HuH-7 (cell line): ENCODE measurements around the gene LLGL2.
A peak's percentile ranks its signal among the peaks of the same experiment; 100 is the strongest.
"Not testable (repeated sequence)": the region's sequence is repeated elsewhere in the genome, so short reads cannot be mapped to it uniquely, and the experiment has no call there.

Experiments used
- DNase-seq: peaks from one replicate; pipeline ENCODE4 v3.0.0; 2011; ENCODE audit warnings: low spot score

Gene LLGL2

DNA sequence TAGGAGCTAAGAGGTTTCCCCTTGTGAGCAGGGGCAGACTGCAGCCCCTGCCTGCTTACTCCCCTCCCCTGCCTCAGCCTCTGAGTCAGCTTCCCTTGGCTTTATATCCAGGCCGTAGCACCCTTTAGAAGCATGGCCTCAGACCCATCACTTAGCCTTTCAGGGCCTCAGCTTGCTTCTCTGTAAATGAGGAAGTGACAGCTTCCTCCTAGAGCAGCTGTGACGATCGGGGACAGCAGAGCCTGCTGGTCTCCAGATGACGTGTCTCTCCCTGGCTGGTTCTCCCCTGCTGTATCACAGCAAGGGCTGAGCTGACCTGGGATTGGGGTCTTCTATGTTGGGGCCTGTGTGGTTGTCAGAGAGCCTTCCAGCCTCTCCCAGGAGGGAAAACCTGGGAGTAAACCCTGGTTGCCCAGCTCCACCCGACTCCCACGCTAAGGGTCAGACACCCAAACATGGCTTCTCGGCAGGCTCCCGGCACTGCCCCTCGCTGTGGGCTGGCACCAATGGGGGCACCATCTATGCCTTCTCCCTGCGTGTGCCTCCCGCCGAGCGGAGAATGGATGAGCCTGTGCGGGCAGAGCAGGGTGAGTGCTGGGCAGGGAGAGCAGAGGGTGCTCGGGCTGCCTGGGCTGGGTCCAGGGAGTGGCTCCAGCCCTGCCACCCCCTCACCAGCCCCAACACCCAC is 45.8 kb downstream of the LLGL2 start:
- DNase-seq, result no peak

DNA sequence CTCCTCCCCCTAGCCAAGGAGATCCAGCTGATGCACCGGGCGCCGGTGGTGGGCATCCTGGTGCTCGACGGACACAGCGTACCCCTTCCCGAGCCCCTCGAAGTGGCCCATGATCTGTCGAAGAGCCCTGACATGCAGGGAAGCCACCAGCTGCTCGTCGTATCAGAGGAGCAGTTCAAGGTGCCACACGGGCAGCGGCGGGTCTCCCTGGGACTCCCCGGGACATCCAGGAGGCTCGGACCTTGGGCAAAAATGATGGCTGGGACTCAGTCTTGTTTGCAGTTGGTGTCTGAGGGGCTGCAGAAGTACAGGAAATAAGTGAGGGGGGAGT is 46.4 kb downstream of the LLGL2 start:
- no peak for DNase-seq

DNA sequence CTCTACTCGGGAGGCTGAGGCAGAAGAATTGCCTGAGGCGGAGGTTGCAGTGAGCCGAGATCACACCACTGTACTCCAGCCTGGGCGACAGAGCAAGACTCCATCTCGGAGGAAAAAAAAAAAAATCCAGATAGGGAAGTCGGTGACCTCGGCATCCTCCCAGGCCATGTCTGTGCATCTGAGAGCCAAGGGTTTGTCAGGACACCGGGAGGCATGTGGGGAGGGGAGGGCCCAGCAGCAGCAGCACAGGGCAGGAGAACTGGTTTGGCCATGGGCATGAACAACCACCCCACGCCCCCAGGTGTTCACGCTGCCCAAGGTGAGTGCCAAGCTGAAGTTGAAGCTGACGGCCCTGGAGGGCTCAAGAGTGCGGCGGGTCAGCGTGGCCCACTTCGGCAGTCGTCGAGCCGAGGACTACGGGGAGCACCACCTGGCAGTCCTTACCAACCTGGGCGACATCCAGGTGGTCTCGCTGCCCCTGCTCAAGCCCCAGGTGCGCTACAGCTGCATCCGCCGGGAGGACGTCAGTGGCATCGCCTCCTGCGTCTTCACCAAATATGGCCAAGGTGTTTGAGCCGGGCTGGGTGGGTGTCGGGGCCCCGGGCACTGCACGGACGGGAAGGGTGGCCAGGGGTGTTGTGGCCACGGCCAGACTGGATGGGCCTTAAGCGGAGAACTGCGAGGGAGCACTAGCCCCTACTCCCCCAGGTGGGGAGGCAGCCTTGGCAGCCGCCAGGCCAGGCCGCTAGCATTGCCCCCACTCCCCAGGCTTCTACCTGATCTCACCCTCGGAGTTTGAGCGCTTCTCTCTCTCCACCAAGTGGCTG is 47.4 kb downstream of the LLGL2 start:
- no peak for DNase-seq

DNA sequence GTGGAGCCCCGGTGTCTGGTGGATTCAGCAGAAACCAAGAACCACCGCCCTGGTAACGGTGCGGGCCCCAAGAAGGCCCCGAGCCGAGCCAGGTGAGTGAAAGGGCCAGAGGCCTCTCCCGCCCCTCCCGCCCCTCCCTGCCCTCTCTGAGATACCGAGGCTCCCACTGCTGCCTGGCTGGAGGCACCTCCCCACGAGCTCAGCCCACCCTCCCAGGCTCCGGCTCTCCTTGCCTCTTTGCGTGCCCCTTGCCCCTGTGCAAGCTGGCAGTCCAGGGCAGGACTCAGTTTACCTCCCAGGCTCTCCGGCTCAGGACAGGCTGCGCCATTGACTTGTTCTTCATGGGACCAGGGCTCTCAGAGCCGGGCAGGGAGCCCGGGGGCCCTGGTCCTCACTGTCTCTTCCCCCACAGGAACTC is 48.1 kb downstream of the LLGL2 start:
- no peak for DNase-seq

DNA sequence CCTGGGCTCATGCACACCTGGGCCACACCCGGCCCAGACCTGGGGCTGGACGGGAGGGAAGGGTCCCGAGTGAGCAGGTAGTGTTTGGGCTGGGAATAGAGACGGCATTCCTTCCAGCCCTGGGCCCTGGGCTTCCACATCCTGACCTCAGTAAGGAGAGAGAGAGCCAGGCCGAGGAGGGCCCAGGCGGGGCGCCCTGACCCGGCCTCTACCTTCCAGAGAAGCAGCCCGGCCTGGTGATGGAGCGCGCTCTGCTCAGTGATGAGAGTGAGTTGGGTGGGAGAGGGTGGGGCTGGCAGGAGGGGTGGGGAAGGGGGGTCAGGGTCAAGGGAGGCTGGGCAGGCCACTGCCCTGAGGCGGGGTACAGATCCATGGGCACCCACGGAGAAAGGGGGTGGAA is 48.5 kb downstream of the LLGL2 start:
- no peak for DNase-seq

DNA sequence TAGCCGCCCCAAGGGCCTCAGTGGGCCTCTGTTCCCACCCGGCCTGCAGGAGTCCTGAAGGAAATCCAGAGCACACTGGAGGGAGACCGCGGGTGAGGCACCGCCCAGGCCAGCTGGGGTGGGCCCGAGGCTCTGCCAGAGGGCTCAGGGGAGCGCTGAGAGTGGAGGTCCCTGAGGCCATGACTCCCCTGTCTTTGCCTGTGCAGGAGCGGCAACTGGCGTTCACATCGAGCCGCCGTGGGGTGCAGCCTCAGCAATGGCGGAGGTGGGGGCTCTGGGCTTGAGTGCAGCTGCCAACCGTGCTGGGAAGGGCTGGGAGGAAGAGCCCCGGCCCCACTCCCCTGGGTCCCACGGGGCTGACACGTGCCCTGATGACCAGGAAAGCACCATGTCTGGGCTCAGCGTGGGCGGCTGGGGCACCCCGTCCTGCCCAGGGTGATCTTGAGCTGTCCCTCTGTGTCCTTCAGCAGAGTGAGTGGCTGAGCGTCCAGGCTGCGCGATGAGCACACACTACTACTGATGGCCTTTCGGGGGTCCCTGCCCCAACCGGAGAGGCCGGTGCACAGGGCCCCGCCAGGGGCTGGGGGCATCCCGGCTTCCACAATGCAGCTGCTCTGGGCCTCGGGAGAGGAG is 49.0 kb downstream of the LLGL2 start:
- no peak for DNase-seq

DNA sequence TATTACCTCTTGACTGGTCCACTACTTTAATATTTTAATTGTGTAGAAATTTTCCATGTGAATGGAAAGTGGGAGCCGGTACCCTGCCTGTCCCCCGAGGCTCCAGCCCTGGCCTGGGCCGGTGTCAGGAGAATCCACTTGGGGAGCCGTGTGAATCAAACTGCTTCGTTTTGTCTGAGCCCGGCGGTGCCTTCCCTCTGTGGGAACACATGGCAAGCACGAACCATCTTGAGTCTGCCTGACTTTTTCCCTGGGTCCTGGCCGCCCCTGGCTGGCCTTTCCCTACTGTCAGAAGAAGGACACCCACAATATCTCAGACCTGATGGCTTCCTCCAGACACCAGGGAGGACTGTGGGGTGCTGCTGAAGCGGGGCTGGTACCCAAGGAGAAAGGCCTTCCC is 49.7 kb downstream of the LLGL2 start:
- no peak for DNase-seq

DNA sequence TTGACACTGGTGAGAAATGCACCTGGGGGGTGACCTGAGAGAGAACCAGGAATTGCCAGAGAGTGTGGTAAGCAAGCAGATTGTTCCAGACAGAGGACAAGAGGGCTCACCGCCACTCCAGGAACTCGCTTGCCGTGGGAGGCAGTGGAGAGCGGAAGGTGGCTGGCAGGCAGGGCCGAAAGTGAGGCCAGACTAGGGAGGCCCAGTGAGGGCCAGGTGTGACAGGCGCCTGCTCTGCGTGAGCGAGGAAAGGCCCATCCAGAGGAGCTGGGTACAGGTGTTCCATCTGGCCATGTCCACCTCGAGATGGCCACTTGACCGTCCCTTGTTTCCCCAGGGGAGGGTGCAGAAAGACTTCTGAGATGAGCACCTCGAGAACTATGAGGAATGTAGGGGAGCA is 50.2 kb downstream of the LLGL2 start:
- DNase-seq, result no peak

DNA sequence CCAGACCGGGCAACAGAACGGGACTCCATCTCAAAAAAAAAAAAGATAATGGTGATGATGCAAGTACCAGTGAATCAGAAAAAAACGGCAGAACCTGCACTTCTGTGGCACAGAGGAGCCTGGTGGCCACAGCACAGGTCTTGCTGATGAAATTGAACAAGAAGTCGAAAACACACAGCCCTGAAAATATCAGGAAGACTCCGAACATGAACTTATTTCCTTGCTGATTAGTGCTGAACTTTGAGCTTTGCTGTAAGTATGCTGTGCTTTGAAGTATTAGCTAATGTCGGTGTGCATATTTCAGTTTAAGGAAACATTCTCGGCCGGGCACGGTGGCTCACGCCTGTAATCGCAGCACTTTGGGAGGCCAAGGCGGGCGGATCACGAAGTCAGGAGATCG is 51.2 kb downstream of the LLGL2 start:
- DNase-seq, result peak; percentile 46

DNA sequence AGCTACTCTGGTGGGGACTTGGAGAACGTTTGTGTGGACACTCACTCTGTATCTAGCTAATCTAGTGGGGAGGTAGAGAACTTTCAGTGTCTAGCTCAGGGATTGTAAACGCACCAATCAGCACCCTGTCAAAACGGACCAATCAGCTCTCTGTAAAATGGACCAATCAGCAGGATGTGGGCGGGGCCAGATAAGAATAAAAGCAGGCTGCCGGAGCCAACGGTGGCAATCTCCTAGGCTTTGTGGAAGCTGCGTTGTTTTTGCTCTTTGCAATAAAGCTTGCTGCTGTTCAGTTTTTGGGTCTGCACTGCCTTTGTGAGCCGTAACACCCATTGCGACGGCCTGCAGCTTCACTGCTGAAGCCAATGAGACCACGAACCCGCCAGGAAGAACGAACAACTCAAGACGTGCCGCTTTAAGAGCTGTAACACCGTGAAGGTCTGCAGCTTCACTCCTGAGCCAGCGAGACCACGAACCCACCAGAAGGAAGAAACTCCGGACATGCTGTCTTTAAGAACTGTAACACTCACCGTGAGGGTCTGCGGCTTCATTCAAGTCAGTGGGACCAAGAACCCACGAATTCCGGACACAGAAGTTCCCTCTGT is 55.7 kb downstream of the LLGL2 start:
- not testable (repeated sequence) for DNase-seq

DNA sequence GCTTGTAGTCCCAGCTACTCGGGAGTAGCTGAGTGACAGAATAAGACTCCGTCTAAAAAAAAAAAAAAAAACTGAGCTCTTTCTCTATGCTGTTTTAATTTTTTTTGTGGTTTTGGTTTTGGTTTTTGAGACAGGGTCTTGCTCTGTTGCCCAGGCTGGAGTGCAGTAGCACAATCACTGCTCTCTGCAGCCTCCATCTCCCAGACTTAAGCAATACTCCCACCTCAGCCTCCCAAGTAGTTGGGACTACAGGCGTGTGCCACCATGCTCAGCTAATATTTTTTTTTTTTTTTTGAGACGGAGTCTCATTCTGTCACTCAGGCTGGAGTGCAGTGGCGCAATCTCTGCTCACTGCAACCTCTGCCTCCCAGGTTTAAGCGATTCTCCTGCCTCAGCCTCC is 57.7 kb downstream of the LLGL2 start:
- DNase-seq, result not testable (repeated sequence)

DNA sequence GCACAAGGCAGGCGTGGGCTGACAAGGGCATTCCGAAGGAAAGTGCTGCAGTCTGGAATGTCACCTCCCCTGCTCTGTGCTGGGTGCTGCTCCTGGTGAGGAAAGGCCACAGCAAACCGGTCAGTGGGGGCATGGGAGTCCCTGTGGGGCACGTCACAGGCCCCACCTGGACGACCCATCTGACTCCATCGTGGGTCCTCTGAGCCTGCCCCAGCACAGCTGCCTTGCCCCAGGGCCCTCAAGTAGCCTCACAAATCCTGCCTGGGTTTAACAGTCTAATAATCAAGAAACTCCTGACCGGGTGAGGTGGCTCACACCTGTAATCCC is 59.3 kb downstream of the LLGL2 start:
- no peak for DNase-seq

DNA sequence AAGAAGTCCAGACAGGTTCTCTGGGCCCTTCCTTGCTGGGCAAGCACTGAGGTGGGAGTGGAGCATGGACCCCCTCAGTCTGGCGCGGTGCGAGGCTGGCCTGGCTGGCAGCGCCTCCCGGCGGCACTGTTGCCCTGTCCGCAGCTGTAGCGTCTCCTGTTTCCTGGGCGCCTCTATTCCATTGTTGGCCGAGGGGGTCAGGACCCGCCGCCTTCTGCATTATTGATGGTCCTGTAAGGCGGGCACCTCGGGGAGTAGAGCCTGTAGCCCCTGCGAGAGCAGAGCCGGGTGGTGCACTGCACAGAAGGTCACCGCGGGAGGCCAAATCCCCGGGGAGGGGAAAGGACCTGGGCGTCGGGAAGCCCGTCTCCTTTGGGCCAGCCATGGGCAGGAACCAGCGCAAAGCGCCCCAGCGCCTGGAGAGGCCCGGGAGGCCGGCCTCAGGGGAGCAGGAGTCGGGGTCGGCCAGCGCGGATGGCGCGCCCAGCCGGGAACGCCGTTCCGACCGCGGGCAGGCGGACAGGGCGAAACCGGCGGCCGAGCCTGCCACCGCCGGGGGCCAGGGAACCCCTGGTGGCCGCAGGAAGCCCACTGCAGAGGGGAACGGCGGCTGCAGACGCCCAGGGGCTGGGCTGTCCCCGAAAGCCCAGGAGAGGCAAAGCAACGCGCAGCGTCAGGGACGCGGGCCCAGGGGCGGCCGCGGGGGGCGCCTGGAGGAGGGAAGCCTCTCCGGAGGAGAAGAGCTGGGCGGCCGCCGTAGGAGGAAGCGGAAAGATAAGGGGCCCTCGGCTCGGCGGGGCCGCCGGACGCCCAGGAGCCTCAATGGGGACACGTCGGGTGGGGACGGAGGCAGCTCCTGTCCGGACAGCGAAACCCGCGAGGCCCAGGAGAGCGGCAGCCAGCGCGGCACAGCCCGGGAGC is 62.4 kb downstream of the LLGL2 start, which contains the start of gene MYO15B:
TSS of gene MYO15B (plus strand) at position 126 of the 921 bp plus-strand sequence. CDS start at position 384, 258 bp downstream.
- no peak for DNase-seq

DNA sequence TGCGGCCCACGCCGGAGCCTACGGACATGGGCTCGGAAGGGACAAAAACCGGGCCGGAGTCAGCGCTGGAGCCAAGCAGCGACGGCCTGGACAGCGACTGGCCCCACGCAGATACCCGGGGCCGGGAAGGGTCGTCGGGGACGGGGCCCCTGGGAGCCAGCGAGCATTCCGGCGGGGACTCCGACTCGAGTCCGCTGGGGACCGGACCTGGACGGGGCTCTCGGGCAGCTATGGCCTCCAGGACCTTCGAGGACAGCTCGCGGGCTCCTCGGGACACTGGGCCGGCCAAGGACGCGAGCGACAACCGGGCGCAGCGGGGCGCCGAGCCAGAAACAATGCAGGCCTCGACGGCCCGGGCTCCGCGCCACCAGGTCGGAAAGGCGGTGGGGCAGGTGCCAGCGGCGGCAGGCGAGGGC is 63.1 kb downstream of the LLGL2 start:
- DNase-seq, result no peak

DNA sequence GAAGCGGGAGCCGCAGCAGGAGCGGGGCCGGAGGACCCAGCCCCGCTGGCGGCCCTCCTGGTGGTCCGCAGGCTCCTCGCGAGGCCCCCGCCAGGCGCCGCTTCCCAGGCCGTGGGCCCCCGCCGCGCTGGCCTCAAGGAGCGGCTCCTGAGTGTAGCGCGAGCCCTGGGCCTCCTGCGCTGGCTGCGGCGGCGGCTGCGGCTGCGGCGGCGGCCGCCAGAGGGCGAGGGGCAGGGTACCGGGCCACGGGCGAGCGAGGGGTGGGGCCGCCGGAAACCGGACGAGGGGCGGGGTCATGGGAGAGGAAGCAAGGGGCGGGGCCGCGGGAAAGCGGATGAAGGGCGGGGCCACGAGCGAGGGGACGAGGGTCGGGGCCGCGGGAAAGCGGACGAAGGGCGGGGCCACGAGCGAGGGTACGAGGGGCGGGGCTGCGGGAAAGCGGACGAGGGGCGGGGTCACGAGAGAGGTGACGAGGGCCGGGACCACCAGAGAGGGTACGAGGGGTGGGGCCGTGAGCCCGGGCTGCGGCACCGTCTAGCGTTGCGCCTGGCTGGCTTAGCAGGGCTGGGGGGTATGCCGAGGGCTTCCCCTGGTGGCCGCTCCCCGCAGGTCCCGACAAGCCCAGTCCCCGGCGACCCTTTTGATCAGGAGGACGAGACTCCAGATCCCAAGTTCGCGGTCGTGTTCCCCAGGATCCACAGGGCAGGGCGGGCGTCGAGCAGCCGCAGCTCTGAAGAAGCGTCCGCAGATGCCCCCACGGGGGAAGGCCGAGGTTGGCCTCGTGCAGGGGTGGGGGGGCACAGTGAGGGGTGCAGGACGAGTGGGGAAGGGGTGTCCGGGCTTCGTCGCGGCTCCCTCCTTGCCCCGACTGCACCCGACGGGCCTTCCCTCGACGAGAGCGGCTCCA is 63.8 kb downstream of the LLGL2 start:
- peak; percentile 97 for DNase-seq

DNA sequence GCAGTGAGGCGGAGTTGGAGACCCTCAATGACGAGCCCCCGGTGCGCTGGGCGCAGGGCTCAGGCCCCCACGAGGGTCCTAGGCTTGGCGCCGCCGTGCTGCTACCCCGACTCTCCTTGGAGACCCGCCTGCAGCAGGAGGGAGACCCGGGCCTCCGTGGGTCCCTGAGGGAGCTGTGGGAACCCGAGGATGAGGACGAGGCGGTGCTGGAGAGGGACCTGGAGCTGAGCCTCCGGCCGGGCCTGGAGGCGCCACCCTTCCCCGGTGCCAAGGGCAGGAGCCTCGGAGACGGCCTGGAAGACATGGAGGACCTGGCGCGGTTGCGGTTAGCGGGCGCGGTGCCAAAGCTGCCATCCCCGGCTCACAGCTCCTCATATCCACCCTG is 64.4 kb downstream of the LLGL2 start:
- no peak for DNase-seq

DNA sequence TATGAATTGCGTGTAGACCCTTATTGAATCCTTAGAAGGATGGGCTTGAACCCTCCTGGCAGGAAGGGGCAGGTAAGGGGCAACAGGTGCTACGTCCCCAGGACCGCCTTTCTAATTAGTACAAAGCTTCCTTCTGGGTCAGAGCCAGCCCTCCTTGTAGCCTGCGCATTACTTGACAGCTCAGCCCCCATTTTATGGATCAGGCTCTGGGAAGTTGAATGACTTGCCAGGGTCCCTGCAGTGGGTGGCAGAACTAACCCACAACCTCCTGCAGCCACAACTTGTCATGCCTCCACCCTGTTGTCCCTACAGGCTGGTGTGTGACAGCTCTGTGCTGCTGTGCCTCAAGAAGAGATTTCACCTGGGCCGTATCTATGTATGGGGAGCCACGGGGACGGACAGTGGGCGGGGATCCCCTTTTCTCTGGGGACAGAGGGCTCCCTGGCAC is 64.8 kb downstream of the LLGL2 start:
- DNase-seq, result no peak

DNA sequence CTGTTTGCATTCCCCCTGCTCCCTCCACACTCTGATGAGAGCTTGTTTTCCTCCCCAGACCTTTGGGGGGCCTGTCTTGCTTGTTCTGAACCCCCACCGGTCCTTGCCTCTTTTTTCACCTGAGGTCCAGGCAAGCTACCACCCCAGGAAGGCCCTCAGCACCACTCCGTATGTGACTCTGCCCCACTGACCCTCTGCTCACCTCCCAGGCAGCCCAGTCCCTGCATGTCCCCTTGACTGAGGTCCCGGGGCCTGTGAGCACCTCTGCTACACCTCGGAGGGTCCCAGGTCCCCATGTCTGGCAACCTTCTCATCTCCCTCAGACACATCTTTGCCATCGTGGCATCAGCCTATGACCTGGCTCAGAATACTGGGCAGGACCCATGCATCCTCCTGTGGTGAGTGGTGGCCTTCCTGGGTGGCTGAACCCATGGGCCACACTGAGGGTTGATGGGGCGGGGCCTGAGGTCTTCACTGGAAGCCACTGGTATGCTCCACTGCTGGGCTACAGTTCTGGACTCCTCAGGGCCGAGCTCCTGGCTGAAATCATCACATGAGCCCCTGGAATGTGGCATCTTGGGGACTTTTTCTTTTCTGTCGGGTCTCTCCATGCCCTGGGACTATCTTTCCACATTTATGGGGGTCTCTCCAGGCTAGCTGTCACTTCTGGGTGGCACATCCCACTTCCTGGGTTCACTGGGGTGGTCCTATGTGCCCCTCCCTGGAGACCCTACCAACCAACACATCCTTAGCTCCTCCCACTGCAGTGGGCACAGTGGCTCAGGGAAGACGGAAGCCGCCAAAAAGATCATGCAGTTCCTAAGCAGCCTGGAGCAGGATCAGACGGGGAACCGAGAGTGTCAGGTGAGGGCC is 65.6 kb downstream of the LLGL2 start:
- no peak for DNase-seq

DNA sequence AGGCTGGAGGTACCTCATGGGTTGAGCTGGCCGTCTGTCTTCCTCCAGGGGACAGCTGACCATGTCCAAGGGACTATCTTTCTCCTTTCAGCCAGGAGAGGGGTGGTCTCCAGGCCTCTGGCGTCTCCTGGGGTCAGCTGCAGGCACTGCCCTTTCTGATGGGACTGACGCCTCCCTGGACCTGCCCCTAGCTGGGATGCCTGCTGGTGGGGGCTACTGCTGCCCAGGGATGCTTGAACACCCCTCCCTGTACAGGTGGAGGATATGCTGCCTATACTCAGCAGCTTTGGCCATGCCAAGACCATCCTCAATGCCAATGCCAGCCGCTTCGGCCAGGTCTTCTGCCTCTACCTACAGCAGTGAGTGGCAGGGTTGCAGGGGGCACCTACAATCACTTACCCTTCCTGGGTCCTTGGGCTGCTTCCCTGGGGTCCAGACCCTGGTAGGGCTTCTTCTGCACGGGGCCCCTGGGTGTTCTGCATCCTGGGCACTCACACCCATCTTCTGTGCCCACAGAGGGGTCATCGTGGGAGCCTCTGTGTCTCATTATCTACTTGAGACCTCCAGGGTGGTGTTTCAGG is 66.3 kb downstream of the LLGL2 start:
- no peak for DNase-seq
